HCT116 (cell line): Measurements from ENCODE around the gene SUSD5.

Experiments
- EGR1 ChIP-seq: IDR thresholded peaks from 2 replicates; pipeline ENCODE4 v1.6.1; 2012; ENCODE audit warnings: low read depth
- EZH2 ChIP-seq: fragments of 200-600 bp; sonication (generic); IDR thresholded peaks from 2 replicates; pipeline ENCODE4 v1.6.1; 2017; ENCODE audit warnings: antibody characterized with exemption, mixed run types
- POLR2A ChIP-seq: IDR thresholded peaks from 2 replicates; pipeline ENCODE4 v1.7.0; 2011; ENCODE audit warnings: borderline replicate concordance; ENCODE audit not compliant: insufficient read depth, insufficient read length; ENCODE audit errors: extremely low read depth
- YY1 ChIP-seq: IDR thresholded peaks from 2 replicates; pipeline ENCODE4 v1.6.1; 2011; ENCODE audit warnings: low read length, low read depth, moderate library complexity, mild to moderate bottlenecking; ENCODE audit not compliant: insufficient replicate concordance; ENCODE audit errors: extremely low read depth
- TF ChIP-seq, protein P1 (sequence below), 3 experiments: fragments of 200-600 bp in 1 of 3; sonication (generic) in 1 of 3; IDR thresholded peaks in 2 of 3; conservative IDR thresholded peaks in 1 of 3; 2 replicates each; pipeline ENCODE4 v1.5.1; 2012 to 2017; ENCODE audit warnings: low read depth in 2 of 3, low read length in 2 of 3, antibody characterized with exemption in 1 of 3, borderline replicate concordance in 1 of 3, control low read depth in 1 of 3, mild to moderate bottlenecking in 1 of 3, mixed read lengths in 1 of 3, mixed run types in 1 of 3, moderate library complexity in 1 of 3; ENCODE audit not compliant: insufficient read depth in 1 of 3
- TF ChIP-seq, protein P2 (sequence below): IDR thresholded peaks from 2 replicates; pipeline ENCODE4 v1.6.1; 2012; ENCODE audit warnings: low read depth
- TF ChIP-seq, protein P3 (sequence below): IDR thresholded peaks from 2 replicates; pipeline ENCODE4 v1.6.1; 2012

DNA sequence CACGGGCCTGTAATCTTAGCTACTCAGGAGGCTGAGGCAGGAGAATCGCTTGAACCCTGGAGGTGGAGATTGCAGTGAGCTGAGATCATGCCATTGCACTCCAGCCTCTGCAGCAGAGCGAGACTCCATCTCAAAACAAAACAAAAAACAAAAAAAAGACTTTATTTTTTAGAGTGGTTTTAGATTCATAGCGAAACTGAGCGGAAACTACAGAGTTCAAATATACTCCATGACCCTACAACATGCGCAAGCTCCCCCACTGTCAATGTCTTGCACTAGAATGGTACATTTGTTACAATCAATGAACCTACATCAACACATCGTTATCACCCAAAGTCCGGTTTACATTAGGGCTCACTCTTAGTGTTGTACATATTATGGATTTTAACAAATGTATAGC, 107.0 kb downstream of the SUSD5 start:
- no peak for TF ChIP-seq YY1
- TF ChIP-seq, protein P1, sequence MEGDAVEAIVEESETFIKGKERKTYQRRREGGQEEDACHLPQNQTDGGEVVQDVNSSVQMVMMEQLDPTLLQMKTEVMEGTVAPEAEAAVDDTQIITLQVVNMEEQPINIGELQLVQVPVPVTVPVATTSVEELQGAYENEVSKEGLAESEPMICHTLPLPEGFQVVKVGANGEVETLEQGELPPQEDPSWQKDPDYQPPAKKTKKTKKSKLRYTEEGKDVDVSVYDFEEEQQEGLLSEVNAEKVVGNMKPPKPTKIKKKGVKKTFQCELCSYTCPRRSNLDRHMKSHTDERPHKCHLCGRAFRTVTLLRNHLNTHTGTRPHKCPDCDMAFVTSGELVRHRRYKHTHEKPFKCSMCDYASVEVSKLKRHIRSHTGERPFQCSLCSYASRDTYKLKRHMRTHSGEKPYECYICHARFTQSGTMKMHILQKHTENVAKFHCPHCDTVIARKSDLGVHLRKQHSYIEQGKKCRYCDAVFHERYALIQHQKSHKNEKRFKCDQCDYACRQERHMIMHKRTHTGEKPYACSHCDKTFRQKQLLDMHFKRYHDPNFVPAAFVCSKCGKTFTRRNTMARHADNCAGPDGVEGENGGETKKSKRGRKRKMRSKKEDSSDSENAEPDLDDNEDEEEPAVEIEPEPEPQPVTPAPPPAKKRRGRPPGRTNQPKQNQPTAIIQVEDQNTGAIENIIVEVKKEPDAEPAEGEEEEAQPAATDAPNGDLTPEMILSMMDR (IDR thresholded peaks at IDR 0.05 in 2 of 3, conservative IDR thresholded peaks at IDR 0.05 in 1 of 3; ENCODE audit: borderline replicate concordance in 1 of 3, insufficient read depth in 1 of 3, low read depth in 2 of 3, low read length in 2 of 3): no peak
- TF ChIP-seq, protein P2, sequence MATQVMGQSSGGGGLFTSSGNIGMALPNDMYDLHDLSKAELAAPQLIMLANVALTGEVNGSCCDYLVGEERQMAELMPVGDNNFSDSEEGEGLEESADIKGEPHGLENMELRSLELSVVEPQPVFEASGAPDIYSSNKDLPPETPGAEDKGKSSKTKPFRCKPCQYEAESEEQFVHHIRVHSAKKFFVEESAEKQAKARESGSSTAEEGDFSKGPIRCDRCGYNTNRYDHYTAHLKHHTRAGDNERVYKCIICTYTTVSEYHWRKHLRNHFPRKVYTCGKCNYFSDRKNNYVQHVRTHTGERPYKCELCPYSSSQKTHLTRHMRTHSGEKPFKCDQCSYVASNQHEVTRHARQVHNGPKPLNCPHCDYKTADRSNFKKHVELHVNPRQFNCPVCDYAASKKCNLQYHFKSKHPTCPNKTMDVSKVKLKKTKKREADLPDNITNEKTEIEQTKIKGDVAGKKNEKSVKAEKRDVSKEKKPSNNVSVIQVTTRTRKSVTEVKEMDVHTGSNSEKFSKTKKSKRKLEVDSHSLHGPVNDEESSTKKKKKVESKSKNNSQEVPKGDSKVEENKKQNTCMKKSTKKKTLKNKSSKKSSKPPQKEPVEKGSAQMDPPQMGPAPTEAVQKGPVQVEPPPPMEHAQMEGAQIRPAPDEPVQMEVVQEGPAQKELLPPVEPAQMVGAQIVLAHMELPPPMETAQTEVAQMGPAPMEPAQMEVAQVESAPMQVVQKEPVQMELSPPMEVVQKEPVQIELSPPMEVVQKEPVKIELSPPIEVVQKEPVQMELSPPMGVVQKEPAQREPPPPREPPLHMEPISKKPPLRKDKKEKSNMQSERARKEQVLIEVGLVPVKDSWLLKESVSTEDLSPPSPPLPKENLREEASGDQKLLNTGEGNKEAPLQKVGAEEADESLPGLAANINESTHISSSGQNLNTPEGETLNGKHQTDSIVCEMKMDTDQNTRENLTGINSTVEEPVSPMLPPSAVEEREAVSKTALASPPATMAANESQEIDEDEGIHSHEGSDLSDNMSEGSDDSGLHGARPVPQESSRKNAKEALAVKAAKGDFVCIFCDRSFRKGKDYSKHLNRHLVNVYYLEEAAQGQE: no peak
- no peak for TF ChIP-seq EZH2
- TF ChIP-seq, protein P3, sequence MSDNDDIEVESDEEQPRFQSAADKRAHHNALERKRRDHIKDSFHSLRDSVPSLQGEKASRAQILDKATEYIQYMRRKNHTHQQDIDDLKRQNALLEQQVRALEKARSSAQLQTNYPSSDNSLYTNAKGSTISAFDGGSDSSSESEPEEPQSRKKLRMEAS: no peak
- TF ChIP-seq EGR1: no peak
- no peak for TF ChIP-seq POLR2A
